Endothelial cell of umbilical vein (primary cell): Measurements from ENCODE around the gene ZGLP1. TPM values are rescaled to one million over a fixed set of nuclear protein-coding genes. Genes with fewer than 3 reads are reported as not detected.

ENCODE experiments used
- BruUV-seq: library from RNA; stranded (reverse); fragments of 400-500 nt; replicated peaks from 2 replicates; lab custom pipeline; 2021; lab: Mats Ljungman, UMichigan
- CTCF ChIA-PET: fragments of 300-600, 350-600 bp; sonication (Branson Sonifier 250); formaldehyde crosslinking; loops from one replicate; lab custom pipeline; 2021; ENCODE audit warnings: antibody characterized with exemption, inconsistent platforms; lab: Charles Lee
- POLR2A ChIA-PET: fragments of 300-600, 350-600 bp; sonication (Branson Sonifier 250); formaldehyde crosslinking; loops from one replicate; lab custom pipeline; 2021; ENCODE audit warnings: antibody characterized with exemption, inconsistent platforms; lab: Charles Lee
- DNase-seq: peaks from one replicate; pipeline ENCODE4 v3.0.0-alpha.2; 2011; ENCODE audit warnings: low read depth, low spot score
- FAIRE-seq: peaks from 2 replicates; lab custom pipeline; 2011; peaks lifted over from hg19 to GRCh38; lab: Jason Lieb, UNC
- H2AFZ ChIP-seq: 2 replicates; pipeline ENCODE4 v1.6.0; 2012; ENCODE audit warnings: low read depth, low read length, control low read depth, inconsistent platforms
- H3K27ac ChIP-seq: 2 replicates; pipeline ENCODE4 v1.5.1; 2011; ENCODE audit warnings: low read depth, mild to moderate bottlenecking, control low read depth, low read length, moderate library complexity; ENCODE audit not compliant: insufficient read depth
- H3K27me3 ChIP-seq, 2 experiments: 2 replicates each; pipeline versions ENCODE4 v1.6.0 to v1.6.1; 2011; ENCODE audit warnings: low read length in 2 of 2, mixed read lengths in 1 of 2; ENCODE audit not compliant: control insufficient read depth in 2 of 2, insufficient read depth in 2 of 2
- H3K36me3 ChIP-seq, 2 experiments: 2 replicates in 1 of 2; 3 replicates in 1 of 2; pipeline ENCODE4 v1.5.1; 2011; ENCODE audit warnings: low read length in 2 of 2, mild to moderate bottlenecking in 1 of 2, moderate library complexity in 1 of 2; ENCODE audit not compliant: control insufficient read depth in 2 of 2, insufficient read depth in 2 of 2; ENCODE audit errors: extremely low read depth in 1 of 2
- H3K4me1 ChIP-seq: 3 replicates; pipeline ENCODE4 v1.5.1; 2011; ENCODE audit warnings: mild to moderate bottlenecking, low read length; ENCODE audit not compliant: control insufficient read depth, insufficient read depth; ENCODE audit errors: extremely low read depth
- H3K4me2 ChIP-seq: 2 replicates; pipeline ENCODE4 v1.6.1; 2011; ENCODE audit warnings: low read length, control low read depth, mixed read lengths; ENCODE audit not compliant: insufficient read depth
- H3K4me3 ChIP-seq, 3 experiments: fragments of 200-600 bp in 1 of 3; sonication (generic), shearing (Covaris generic) in 1 of 3; replicated peaks in 1 of 3; 2 replicates each; pipeline ENCODE4 v1.5.1; 2011 to 2016; ENCODE audit warnings: control low read depth in 3 of 3, low read length in 3 of 3, mild to moderate bottlenecking in 2 of 3, inconsistent platforms in 1 of 3, low read depth in 1 of 3, moderate library complexity in 1 of 3; ENCODE audit not compliant: insufficient read depth in 1 of 3
- H3K79me2 ChIP-seq: 2 replicates; pipeline ENCODE4 v1.6.0; 2012; ENCODE audit warnings: low read length, inconsistent platforms; ENCODE audit not compliant: control insufficient read depth, insufficient read depth
- H3K9ac ChIP-seq: replicated peaks from 2 replicates; pipeline ENCODE3; 2011; ENCODE audit warnings: low read length, control low read depth; ENCODE audit not compliant: insufficient read depth; ENCODE audit errors: extremely low read depth
- H3K9me1 ChIP-seq: replicated peaks from 3 replicates; pipeline ENCODE4 v1.6.0; 2011; ENCODE audit warnings: mild to moderate bottlenecking, low read length; ENCODE audit not compliant: control insufficient read depth, insufficient read depth; ENCODE audit errors: extremely low read depth
- H3K9me3 ChIP-seq: replicated peaks from 2 replicates; pipeline ENCODE4 v1.5.1; 2012; ENCODE audit warnings: low read length, inconsistent platforms; ENCODE audit not compliant: control insufficient read depth, insufficient read depth
- H4K20me1 ChIP-seq: replicated peaks from 2 replicates; pipeline ENCODE3; 2011; ENCODE audit warnings: mild to moderate bottlenecking, low read length; ENCODE audit not compliant: control insufficient read depth, insufficient read depth; ENCODE audit errors: extremely low read depth
- CTCF ChIP-seq, 2 donors: IDR thresholded peaks; 1 replicate in 1 of 2; 2 replicates in 1 of 2; pipeline ENCODE4 v1.5.1; 2011; ENCODE audit warnings: low read length in 2 of 2, mild to moderate bottlenecking in 2 of 2, moderate library complexity in 2 of 2, control low read depth in 1 of 2, inconsistent platforms in 1 of 2, low read depth in 1 of 2; ENCODE audit not compliant: insufficient read depth in 1 of 2; ENCODE audit errors: extremely low read depth in 1 of 2
- EZH2 ChIP-seq: IDR thresholded peaks from 2 replicates; pipeline ENCODE4 v1.6.1; 2012; ENCODE audit warnings: borderline replicate concordance, low read depth, mild to moderate bottlenecking, moderate library complexity, low read length, inconsistent platforms; ENCODE audit not compliant: severe bottlenecking
- FOS ChIP-seq: IDR thresholded peaks from 2 replicates; pipeline ENCODE4 v1.6.1; 2011; ENCODE audit warnings: mild to moderate bottlenecking, low read length, moderate library complexity, borderline replicate concordance; ENCODE audit not compliant: insufficient read depth
- GATA2 ChIP-seq: IDR thresholded peaks from 2 replicates; pipeline ENCODE4 v1.7.0; 2011; ENCODE audit warnings: low read depth, mild to moderate bottlenecking, moderate library complexity, mixed read lengths, low read length; ENCODE audit not compliant: insufficient read length, insufficient read depth
- JUN ChIP-seq: IDR thresholded peaks from 2 replicates; pipeline ENCODE4 v1.6.1; 2011; ENCODE audit warnings: borderline replicate concordance, low read depth; ENCODE audit not compliant: insufficient read length, insufficient read depth
- MAX ChIP-seq: IDR thresholded peaks from 2 replicates; pipeline ENCODE4 v1.6.1; 2011; ENCODE audit not compliant: insufficient read depth, insufficient read length
- MYC ChIP-seq: IDR thresholded peaks from one replicate; pipeline ENCODE4 v1.6.1; 2011; ENCODE audit warnings: mild to moderate bottlenecking, low read depth, low read length
- POLR2A ChIP-seq: IDR thresholded peaks from 2 replicates; pipeline ENCODE4 v1.6.1; 2012; ENCODE audit warnings: low read depth, mild to moderate bottlenecking, control low read depth, low read length
- POLR2AphosphoS5 ChIP-seq: IDR thresholded peaks from 2 replicates; pipeline ENCODE4 v1.6.1; 2012; ENCODE audit warnings: low read depth, mild to moderate bottlenecking, control low read depth, low read length, moderate library complexity; ENCODE audit not compliant: insufficient read depth
- dilution Hi-C: fragments of 300-500 bp; cut with MboI; formaldehyde crosslinking; loops from one replicate; pipeline ENCODE4 v1.15.0; 2019; ENCODE audit warnings: low sequenced_read_pairs; ENCODE audit not compliant: extremely low pct_ligation_motif_present
- intact Hi-C: fragments of 100-400 bp; cut with micrococcal nuclease; formaldehyde crosslinking; loops from one replicate; pipeline ENCODE4 v1.10.0; 2022
- polyA plus RNA-seq, 4 experiments: library from polyadenylated mRNA; depleted of rRNA in 3 of 4; stranded (reverse) in 3 of 4; unstranded in 1 of 4; fragments of >200 nt; gene quantifications; 2 replicates each; pipeline versions ENCODE4 v1.2.1 to v1.2.3, GENCODE V29; 2011 to 2012; ENCODE audit warnings: missing spikeins in 1 of 4
- total RNA-seq: library from RNA; stranded (reverse); gene quantifications from 2 replicates; pipeline ENCODE4 v1.2.3, GENCODE V29; 2021

ZGLP1 gene
- total and polyA plus RNA-seq, 2 donors (not counting 3 experiments of a cell fraction or from before 2014, with no cell fraction given), result 1.6 to 2.9 TPM

DNA sequence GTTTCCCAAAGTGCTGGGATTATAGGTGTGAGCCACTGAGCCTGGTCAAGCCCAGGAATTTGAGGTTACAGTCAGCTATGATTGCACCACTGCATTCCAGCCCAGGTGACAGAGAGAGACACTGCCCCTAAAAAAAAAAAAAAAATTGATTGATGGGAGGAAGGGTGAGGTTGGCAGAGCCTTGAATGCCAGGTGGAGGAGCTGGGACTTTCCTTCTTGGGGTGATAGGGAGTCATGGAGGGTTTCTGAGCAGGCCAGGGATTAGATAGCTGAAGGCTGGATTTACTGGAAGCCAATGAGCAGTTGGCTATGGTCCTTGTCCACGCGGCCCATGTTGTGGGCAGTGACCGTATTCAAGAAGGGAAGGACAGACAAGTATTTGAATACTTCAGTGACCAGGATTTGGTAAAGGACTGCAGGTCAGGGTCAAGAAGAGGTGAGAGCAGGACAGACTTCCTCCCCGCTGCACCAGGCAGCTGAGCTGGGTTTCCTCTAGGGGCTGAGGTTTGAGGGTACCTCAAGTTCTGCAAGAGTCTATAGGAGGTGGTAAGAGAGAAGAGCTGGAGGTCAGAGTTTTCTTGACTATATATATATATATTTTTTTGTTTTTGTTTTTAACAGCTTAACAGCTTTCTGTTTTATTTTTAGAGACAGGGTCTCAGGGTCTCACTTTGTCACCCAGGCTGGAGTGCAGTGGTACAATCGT, 29.7 kb downstream of the ZGLP1 start:
- H3K79me2 ChIP-seq, result no peaks in the 10 kb centered on the region
- no peak for FAIRE-seq
- no peak overlapping the region for H3K9ac ChIP-seq
- H3K4me2 ChIP-seq, result no peak overlapping the region
- no peaks in the 10 kb centered on the region for H3K9me1 ChIP-seq
- H2AFZ ChIP-seq, result no peak overlapping the region
- H3K36me3 ChIP-seq, result peaks cover 0 to 4% of the 10 kb centered on the region in 2 experiments
- intact Hi-C loops (no loop called here), dilution Hi-C loops (no loop called here)
- H3K9me3 ChIP-seq, result no peaks in the 10 kb centered on the region
- no peak for DNase-seq
- no peaks in the 10 kb centered on the region for H4K20me1 ChIP-seq
- TF ChIP-seq MAX (no peak), MYC (no peak), GATA2 (no peak), CTCF (IDR thresholded peaks at IDR 0.05; ENCODE audit: extremely low read depth in 1 of 2, insufficient read depth in 1 of 2, low read depth in 1 of 2, low read length in 2 of 2) (no peak), EZH2 (no peak), POLR2AphosphoS5 (no peak), JUN (no peak), POLR2A (no peak), FOS (no peak)
- H3K4me1 ChIP-seq, result no peaks in the 10 kb centered on the region
- H3K27me3 ChIP-seq, result no peaks in the 10 kb centered on the region
- H3K27ac ChIP-seq, result no peak overlapping the region
- H3K4me3 ChIP-seq, result no peak overlapping the region
- ChIA-PET POLR2A (interaction anchor here (0.6 kb wide), 1 partner anchor 46 kb away, joined by 3 read pairs; no protein-coding TSS in a partner anchor), CTCF (interaction anchor here (0.8 to 3.7 kb wide), 7 partner anchors 9 to 111 kb away, joined by 3 to 12 read pairs (median 4); partner anchors contain the start of genes ICAM1 and ICAM5)
- no TSS peak for BruUV-seq
